ENCODE data around the gene MYLK4.

Gene MYLK4

GRCh38 chr6:2705256-2705655, 45.5 kb downstream of the MYLK4 start:
- no peak for TF ChIP-seq ZNF274 (IDR thresholded peaks at IDR 0.05; ENCODE audit: low read depth, low read length)
- no peak overlapping the region for H3K4me3 ChIP-seq (ENCODE audit: low read length)

GRCh38 chr6:2697291-2697690, 53.4 kb downstream of the MYLK4 start:
- H3K4me3 ChIP-seq (ENCODE audit: low read length): no peak overlapping the region
- no peak for TF ChIP-seq ZNF274 (IDR thresholded peaks at IDR 0.05; ENCODE audit: low read depth, low read length)

GRCh38 chr6:2695454-2696095, 55.1 kb downstream of the MYLK4 start:
- no peak overlapping the region for H3K4me3 ChIP-seq (ENCODE audit: low read length)
- TF ChIP-seq ZNF274 (IDR thresholded peaks at IDR 0.05; ENCODE audit: low read depth, low read length): no peak

GRCh38 chr6:2693231-2693630, 57.5 kb downstream of the MYLK4 start:
- no peak for TF ChIP-seq ZNF274 (IDR thresholded peaks at IDR 0.05; ENCODE audit: low read depth, low read length)
- H3K4me3 ChIP-seq (ENCODE audit: low read length): no peak overlapping the region

- no peak overlapping the region for H3K4me3 ChIP-seq (ENCODE audit: low read length)
- no peak for TF ChIP-seq ZNF274 (IDR thresholded peaks at IDR 0.05; ENCODE audit: low read depth, low read length)
Measured at GRCh38 chr6:2688401-2689064, 62.2 kb downstream of the MYLK4 start.

- no peak for TF ChIP-seq ZNF274 (IDR thresholded peaks at IDR 0.05; ENCODE audit: low read depth, low read length)
- no peak overlapping the region for H3K4me3 ChIP-seq (ENCODE audit: low read length)
Measured at GRCh38 chr6:2687456-2687855, 63.3 kb downstream of the MYLK4 start.

GRCh38 chr6:2686515-2686914, 64.2 kb downstream of the MYLK4 start:
- TF ChIP-seq ZNF274 (IDR thresholded peaks at IDR 0.05; ENCODE audit: low read depth, low read length): no peak
- H3K4me3 ChIP-seq (ENCODE audit: low read length): no peak overlapping the region

GRCh38 chr6:2684766-2685754, 65.7 kb downstream of the MYLK4 start:
- no peak for TF ChIP-seq ZNF274 (IDR thresholded peaks at IDR 0.05; ENCODE audit: low read depth, low read length)
- H3K4me3 ChIP-seq (ENCODE audit: low read length): no peak overlapping the region

GRCh38 chr6:2684103-2684749, 66.5 kb downstream of the MYLK4 start:
- no peak for TF ChIP-seq ZNF274 (IDR thresholded peaks at IDR 0.05; ENCODE audit: low read depth, low read length)
- H3K4me3 ChIP-seq (ENCODE audit: low read length): no peak overlapping the region

- TF ChIP-seq ZNF274 (IDR thresholded peaks at IDR 0.05; ENCODE audit: low read depth, low read length): no peak
- no peak overlapping the region for H3K4me3 ChIP-seq (ENCODE audit: low read length)
Measured at GRCh38 chr6:2680264-2680922, 70.3 kb downstream of the MYLK4 start.

- H3K4me3 ChIP-seq (ENCODE audit: low read length): no peak overlapping the region
- no peak for TF ChIP-seq ZNF274 (IDR thresholded peaks at IDR 0.05; ENCODE audit: low read depth, low read length)
Measured at GRCh38 chr6:2677080-2677593, 73.6 kb downstream of the MYLK4 start.

GRCh38 chr6:2676048-2676447, 74.7 kb downstream of the MYLK4 start:
- no peak for TF ChIP-seq ZNF274 (IDR thresholded peaks at IDR 0.05; ENCODE audit: low read depth, low read length)
- no peak overlapping the region for H3K4me3 ChIP-seq (ENCODE audit: low read length)

- no peak for TF ChIP-seq ZNF274 (IDR thresholded peaks at IDR 0.05; ENCODE audit: low read depth, low read length)
- no peak overlapping the region for H3K4me3 ChIP-seq (ENCODE audit: low read length)
Measured at GRCh38 chr6:2674857-2675256, 75.9 kb downstream of the MYLK4 start.

All from GM08714 (cell line).